Left lobe of liver (tissue), 2 donors: ENCODE measurements around the gene TBKBP1. TPM values are rescaled to one million over a fixed set of nuclear protein-coding genes. Genes with fewer than 3 reads are reported as not detected.
A peak's percentile ranks its signal among the peaks of the same experiment; 100 is the strongest.

Source experiments
- ATAC-seq: fragments of 200-7000 bp; cut with Tn5 transposase; one replicate; pipeline ENCODE4 v1.9.1; 2020; ENCODE audit warnings: mild to moderate bottlenecking, moderate library complexity
- DNase-seq: peaks from one replicate; pipeline ENCODE4 v3.0.0-alpha.2; 2020; ENCODE audit warnings: low spot score
- total RNA-seq: library from RNA; stranded (reverse); gene quantifications from one replicate; pipeline ENCODE4 v1.2.1, GENCODE V29; 2021
- donor health status: DM: no; HTN: no; CAD: no; lungs with moderate emphysema.
- donor health status: DM: no; HTN: yes; CAD: no.

TBKBP1 gene
- total RNA-seq, 1 donor from 2014 or later: 2.2 TPM

GRCh38 chr17:47697906-47698711, 4.1 kb downstream of the TBKBP1 start:
- ATAC-seq (no peak), DNase-seq (no peak)

DNA sequence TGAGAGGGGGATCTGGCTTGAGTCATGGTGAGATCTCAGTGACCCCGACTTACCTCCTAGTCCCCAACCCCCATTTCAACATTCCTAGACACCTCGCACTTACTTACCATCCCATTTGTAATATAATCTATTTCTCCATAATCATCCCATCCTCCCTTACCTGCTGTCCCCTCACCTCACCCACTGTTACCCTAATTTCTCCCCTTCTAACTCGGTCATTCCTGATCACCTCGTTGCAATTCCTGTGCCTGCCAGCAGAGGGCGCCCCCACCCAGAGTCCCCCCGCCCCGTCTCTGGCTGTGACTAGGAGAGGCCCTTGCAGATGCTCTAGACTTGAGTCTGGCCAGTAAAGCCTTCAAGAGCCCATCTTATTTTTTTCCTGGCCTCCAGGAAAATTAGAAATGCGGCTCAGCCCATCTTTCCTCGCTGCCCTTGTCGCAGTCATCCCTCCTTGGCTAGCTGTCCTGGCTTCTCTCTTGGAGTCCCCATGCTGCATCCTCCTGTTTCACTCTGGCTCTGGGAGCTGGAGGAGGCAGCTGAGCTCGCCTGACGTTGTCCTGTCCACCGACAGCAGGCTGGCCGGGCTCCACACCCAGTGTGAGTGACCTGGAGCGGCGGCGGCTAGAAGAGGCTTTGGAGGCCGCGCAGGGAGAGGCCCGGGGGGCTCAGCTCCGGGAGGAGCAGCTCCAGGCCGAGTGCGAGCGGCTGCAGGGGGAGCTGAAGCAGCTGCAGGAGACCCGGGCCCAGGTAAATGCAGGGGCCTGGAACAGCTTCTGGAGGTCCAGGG, 5.0 kb downstream of the TBKBP1 start:
- DNase-seq (no peak), ATAC-seq (peak; percentile 54)

GRCh38 chr17:47699536-47699840, 5.5 kb downstream of the TBKBP1 start:
- ATAC-seq: no peak
- DNase-seq: no peak

GRCh38 chr17:47700471-47701449, 6.8 kb downstream of the TBKBP1 start:
- no peak for ATAC-seq
- no peak for DNase-seq

DNA sequence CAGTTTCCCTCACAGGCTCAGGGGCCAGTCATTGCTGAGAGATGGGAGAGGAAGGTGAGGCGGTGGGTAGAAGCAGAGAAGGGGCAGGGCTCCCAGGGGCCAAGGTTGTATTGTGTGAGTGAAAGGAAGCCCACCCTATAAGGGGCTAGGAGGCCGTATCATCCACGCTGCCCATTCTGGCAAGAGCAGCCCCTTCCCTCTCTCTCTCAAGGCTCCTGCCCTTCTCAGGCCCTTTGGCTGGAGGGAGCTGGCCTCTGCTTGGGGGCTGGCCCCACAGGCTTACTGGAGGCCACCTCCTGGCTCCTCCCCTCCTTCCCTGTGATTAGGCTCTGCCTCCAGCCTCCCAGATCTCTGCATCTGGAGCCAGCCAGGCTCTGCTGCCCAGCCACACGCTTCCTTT, 7.6 kb downstream of the TBKBP1 start:
- DNase-seq: no peak
- no peak for ATAC-seq

DNA sequence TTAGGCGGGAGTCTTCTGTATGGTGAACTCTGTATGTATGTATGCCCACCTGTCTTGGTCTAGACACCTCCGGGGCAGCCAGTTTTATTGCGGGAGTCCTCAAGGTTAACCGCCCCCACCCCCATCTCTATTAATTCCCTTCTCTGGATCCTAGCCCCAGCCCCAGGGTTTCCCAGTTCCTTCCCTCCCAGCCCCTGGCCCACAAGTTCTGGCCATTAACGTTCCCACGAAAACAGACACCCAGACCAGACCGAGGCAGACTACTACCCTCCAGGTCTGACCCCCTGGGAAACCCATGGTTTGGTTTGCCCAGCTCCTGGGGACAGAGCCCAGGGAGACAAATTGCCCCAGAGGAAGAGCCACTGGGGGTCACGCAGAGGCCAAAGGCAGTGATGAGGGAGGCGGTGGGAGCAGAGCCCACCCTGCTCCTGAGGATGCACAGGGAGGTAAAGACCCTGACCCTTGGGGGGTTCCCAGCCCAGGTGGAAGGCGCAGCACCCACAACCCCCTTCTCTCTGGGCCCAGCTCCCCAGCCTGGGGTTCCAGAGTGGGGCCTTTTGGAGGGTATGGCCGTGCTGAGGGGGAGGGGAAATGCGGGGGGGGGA, 8.5 kb downstream of the TBKBP1 start:
- DNase-seq (no peak), ATAC-seq (no peak)

GRCh38 chr17:47703191-47703591, 9.2 kb downstream of the TBKBP1 start:
- ATAC-seq (no peak), DNase-seq (no peak)

DNA sequence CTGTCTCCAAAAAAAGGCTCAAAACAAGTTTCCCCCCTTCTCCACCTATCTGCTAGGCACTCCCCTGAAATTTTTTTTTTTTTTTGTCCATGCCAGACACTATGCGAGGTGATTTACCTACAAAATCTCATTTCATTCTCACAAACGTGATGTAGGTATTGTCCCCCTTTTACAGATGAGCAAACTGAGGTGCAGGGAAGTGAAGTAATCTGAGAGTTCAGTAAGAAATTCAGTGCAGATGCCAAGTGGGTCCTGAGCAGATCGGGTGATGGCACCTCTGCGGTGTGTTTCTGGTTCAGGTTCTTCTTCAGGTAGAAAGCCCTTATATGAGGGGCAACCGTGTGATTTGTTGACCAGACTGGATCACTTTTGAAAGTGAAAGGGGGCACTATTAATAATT, 9.7 kb downstream of the TBKBP1 start:
- DNase-seq (no peak), ATAC-seq (no peak)

GRCh38 chr17:47704116-47704515, 10.2 kb downstream of the TBKBP1 start:
- no peak for DNase-seq
- ATAC-seq: no peak

- ATAC-seq: no peak
- DNase-seq: no peak
Observed at GRCh38 chr17:47704736-47705135, 10.8 kb downstream of the TBKBP1 start.

GRCh38 chr17:47705536-47706530, 11.9 kb downstream of the TBKBP1 start:
- DNase-seq (no peak), ATAC-seq (no peak)

DNA sequence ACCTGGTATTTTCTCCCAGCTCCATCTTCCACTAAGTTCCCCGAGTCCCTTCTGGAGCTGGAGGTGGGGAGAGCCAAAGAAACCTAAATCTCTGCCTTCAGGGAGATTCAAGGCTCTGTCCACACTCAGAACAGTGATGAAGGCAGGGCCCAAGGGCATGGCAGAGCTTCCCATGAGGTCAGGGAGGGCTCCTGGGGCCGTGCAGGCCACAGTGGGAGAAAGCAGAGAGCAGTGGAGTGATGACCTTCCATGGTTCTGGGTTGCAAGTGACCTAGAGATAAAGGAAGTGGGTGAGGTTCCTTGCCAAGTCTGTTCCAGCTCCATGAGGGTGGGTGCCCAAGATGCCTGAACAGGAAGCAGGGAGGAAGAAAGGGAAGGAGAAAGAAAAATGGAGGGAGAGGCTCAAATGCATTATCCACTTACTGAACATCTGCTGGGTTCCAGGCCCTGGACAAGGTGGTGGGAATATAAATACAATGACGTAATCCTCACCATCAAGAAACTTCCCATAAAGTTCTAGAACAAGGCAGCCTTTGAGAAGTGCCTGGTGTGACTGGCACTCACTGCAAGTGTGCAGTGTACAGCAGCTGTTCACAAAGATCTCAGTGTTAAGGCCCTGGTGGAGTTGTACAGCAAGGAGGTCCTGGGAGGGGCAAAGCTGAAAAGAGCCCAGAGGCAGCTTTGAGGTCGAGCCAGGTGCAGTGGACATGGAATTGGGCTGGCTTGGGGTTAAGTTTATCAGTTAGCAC, 13.3 kb downstream of the TBKBP1 start:
- no peak for ATAC-seq
- no peak for DNase-seq

GRCh38 chr17:47707884-47708283, 13.9 kb downstream of the TBKBP1 start:
- ATAC-seq (no peak), DNase-seq (no peak)

- ATAC-seq (no peak), DNase-seq (no peak)
Observed at GRCh38 chr17:47708312-47708863, 14.4 kb downstream of the TBKBP1 start.

DNA sequence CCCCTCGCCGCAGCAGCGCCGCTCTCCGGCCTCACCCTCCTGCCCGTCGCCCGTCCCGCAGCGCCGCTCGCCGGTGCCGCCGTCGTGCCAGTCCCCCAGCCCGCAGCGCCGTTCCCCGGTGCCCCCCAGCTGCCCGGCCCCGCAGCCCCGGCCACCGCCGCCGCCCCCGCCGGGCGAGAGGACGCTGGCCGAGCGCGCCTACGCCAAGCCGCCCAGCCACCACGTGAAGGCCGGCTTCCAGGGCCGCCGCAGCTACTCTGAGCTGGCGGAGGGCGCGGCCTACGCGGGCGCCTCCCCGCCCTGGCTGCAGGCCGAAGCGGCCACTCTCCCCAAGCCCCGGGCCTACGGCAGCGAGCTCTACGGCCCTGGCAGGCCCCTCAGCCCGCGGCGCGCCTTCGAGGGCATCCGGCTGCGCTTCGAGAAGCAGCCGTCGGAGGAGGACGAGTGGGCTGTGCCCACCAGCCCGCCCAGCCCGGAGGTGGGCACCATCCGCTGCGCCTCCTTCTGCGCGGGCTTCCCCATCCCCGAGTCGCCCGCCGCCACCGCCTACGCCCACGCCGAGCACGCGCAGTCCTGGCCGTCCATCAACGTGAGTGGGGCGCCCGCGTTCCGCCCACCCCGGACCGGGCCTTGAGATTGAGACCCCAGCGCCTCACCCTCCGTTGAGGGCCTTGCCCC, 15.0 kb downstream of the TBKBP1 start:
- peak; percentile 82 for ATAC-seq
- DNase-seq: no peak

GRCh38 chr17:47709594-47709993, 15.6 kb downstream of the TBKBP1 start:
- no peak for DNase-seq
- no peak for ATAC-seq

DNA sequence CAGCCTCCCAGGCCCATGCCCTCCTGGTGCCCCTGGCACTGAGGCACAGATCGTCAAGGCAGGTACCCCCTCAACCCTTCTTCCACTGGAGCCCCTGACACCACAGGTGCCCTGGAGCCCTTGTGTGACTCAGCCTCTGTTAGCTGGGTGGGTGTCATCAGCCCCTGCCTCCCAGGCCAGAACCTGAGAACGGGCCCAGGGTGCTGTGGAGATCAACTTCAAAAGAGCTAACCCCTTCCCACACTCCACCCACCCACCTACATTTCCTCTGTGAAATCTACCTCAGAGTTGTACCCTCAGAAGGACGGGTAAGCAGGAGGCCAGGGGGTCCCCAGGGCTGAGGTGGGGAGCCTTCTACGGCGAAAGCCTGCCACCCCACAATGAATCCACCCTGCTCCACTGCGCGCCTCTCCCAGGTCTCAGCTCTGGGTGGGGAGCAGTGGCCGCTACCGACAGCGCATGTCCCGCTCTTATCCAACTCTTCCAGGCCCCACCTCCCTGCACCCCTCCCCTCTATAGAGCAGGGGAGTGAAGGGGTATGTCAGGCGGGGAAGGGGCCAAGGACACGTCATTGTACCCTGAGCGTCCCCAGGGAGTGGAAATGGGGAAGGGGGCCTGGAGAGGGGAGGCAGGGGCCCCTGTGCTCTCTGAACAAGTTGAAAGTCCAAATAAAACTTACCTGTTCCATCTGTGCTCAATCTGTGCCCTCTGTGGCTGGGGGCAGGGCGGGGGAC, 17.6 kb downstream of the TBKBP1 start:
- DNase-seq (no peak), ATAC-seq (no peak)
